Islet precursor cell (in vitro differentiated cells): Measurements from ENCODE around the gene ACTL8.

Experiments used
- DNase-seq: peaks from one replicate; pipeline ENCODE4 v3.0.0-alpha.2; 2018

The ACTL8 gene

GRCh38 chr1:17755120-17755519, at the start of gene ACTL8:
Gene ACTL8, plus strand, starts transcription at chr1:17755333. Its CDS starts 67,676 bp downstream, at chr1:17823009.
- DNase-seq = no peak

GRCh38 chr1:17706445-17706844, 48.7 kb upstream of the ACTL8 start:
- DNase-seq = no peak

- DNase-seq = no peak
Measured at GRCh38 chr1:17709981-17710380, 45.2 kb upstream of the ACTL8 start.

GRCh38 chr1:17710889-17711576, 44.1 kb upstream of the ACTL8 start:
- DNase-seq = no peak

GRCh38 chr1:17711577-17711910, 43.6 kb upstream of the ACTL8 start:
- no peak for DNase-seq

GRCh38 chr1:17711941-17712340, 43.2 kb upstream of the ACTL8 start:
- no peak for DNase-seq

GRCh38 chr1:17713993-17714392, 41.1 kb upstream of the ACTL8 start:
- DNase-seq = no peak

- DNase-seq = no peak
Measured at GRCh38 chr1:17717594-17718535, 37.3 kb upstream of the ACTL8 start.

- no peak for DNase-seq
Measured at GRCh38 chr1:17719874-17720273, 35.3 kb upstream of the ACTL8 start.

GRCh38 chr1:17721444-17721843, 33.7 kb upstream of the ACTL8 start:
- no peak for DNase-seq

- DNase-seq = no peak
Measured at GRCh38 chr1:17723684-17724083, 31.4 kb upstream of the ACTL8 start.

- DNase-seq = no peak
Measured at GRCh38 chr1:17724150-17724549, 31.0 kb upstream of the ACTL8 start.

- DNase-seq = no peak
Measured at GRCh38 chr1:17725084-17725719, 29.9 kb upstream of the ACTL8 start.

- DNase-seq = no peak
Measured at GRCh38 chr1:17725811-17726582, 29.1 kb upstream of the ACTL8 start.

- DNase-seq = no peak
Measured at GRCh38 chr1:17728123-17728712, 26.9 kb upstream of the ACTL8 start.

GRCh38 chr1:17729248-17729647, 25.9 kb upstream of the ACTL8 start:
- DNase-seq = no peak

GRCh38 chr1:17729909-17730308, 25.2 kb upstream of the ACTL8 start:
- DNase-seq = no peak

- no peak for DNase-seq
Measured at GRCh38 chr1:17731460-17731859, 23.7 kb upstream of the ACTL8 start.

GRCh38 chr1:17732475-17732874, 22.7 kb upstream of the ACTL8 start:
- no peak for DNase-seq

- DNase-seq = no peak
Measured at GRCh38 chr1:17733661-17734060, 21.5 kb upstream of the ACTL8 start.

GRCh38 chr1:17734609-17735008, 20.5 kb upstream of the ACTL8 start:
- no peak for DNase-seq

- no peak for DNase-seq
Measured at GRCh38 chr1:17735348-17735747, 19.8 kb upstream of the ACTL8 start.

- DNase-seq = no peak
Measured at GRCh38 chr1:17735793-17736192, 19.3 kb upstream of the ACTL8 start.
